ENCODE data around the gene ATP8B2.

ATP8B2 gene

GRCh38 chr1:154344977-154345837, 19.9 kb downstream of the ATP8B2 start:
- TF ChIP-seq CTCF (IDR thresholded peaks at IDR 0.05; ENCODE audit: insufficient read depth, low read length, missing control alignments): peak; percentile 67
- ChIA-PET CTCF (interaction anchor here (0.7 to 23.5 kb wide), 4 partner anchors 10 to 16 kb away, joined by 3 to 546 read pairs (median 4); partner anchors contain the start of genes AQP10 and ATP8B2), POLR2A (interaction anchor here (0.9 kb wide), 1 partner anchor 23 kb away, joined by 3 read pairs; no protein-coding TSS in a partner anchor)
- DNase-seq (ENCODE audit: low read depth, low spot score): no peak
- H3K4me3 ChIP-seq (ENCODE audit: low read depth, low read length): no peak overlapping the region

GRCh38 chr1:154346276-154346917, 21.1 kb downstream of the ATP8B2 start:
- DNase-seq (ENCODE audit: low read depth, low spot score): no peak
- CTCF ChIA-PET: interaction anchor here (0.6 to 23.5 kb wide), 2 partner anchors 14 to 15 kb away, joined by 3 to 546 read pairs; partner anchors contain the start of genes AQP10 and ATP8B2
- H3K4me3 ChIP-seq (ENCODE audit: low read depth, low read length): no peak overlapping the region
- POLR2A ChIA-PET: no interaction called here
- no peak for TF ChIP-seq CTCF (IDR thresholded peaks at IDR 0.05; ENCODE audit: insufficient read depth, low read length, missing control alignments)

GRCh38 chr1:154347961-154348360, 22.6 kb downstream of the ATP8B2 start:
- ChIA-PET POLR2A (no interaction called here), CTCF (interaction anchor here (23.5 kb wide), 1 partner anchor 16 kb away, joined by 546 read pairs; the partner anchor contains the start of genes AQP10 and ATP8B2)
- TF ChIP-seq CTCF (IDR thresholded peaks at IDR 0.05; ENCODE audit: insufficient read depth, low read length, missing control alignments): no peak

GRCh38 chr1:154348429-154349076, 23.2 kb downstream of the ATP8B2 start:
- DNase-seq (ENCODE audit: low read depth, low spot score): no peak
- H3K4me3 ChIP-seq (ENCODE audit: low read depth, low read length): no peak overlapping the region
- TF ChIP-seq CTCF (IDR thresholded peaks at IDR 0.05; ENCODE audit: insufficient read depth, low read length, missing control alignments): no peak
- CTCF ChIA-PET: interaction anchor here (23.5 kb wide), 1 partner anchor 16 kb away, joined by 546 read pairs; the partner anchor contains the start of genes AQP10 and ATP8B2
- POLR2A ChIA-PET: no interaction called here

More at GRCh38 chr1:154347961-154348360, 22.6 kb downstream of the ATP8B2 start:
- no peak overlapping the region for H3K4me3 ChIP-seq (ENCODE audit: low read depth, low read length)
- DNase-seq (ENCODE audit: low read depth, low spot score): no peak

GRCh38 chr1:154349121-154349520, 23.8 kb downstream of the ATP8B2 start:
- no peak overlapping the region for H3K4me3 ChIP-seq (ENCODE audit: low read depth, low read length)
- DNase-seq (ENCODE audit: low read depth, low spot score): no peak
- POLR2A ChIA-PET: no interaction called here
- CTCF ChIA-PET: interaction anchor here (23.5 kb wide), 1 partner anchor 17 kb away, joined by 546 read pairs; the partner anchor contains the start of genes AQP10 and ATP8B2
- no peak for TF ChIP-seq CTCF (IDR thresholded peaks at IDR 0.05; ENCODE audit: insufficient read depth, low read length, missing control alignments)

Data from AG04449 (cell line).